Hepatocyte (in vitro differentiated cells): ENCODE data around the gene RNF17. TPM values are rescaled to one million over a fixed set of nuclear protein-coding genes. Genes with fewer than 3 reads are reported as not detected.

ENCODE experiments used
- DNase-seq: peaks from one replicate; pipeline ENCODE4 v3.0.0-alpha.2; 2016; ENCODE audit warnings: low spot score
- H2AFZ ChIP-seq: fragments of 200-600 bp; sonication (generic); 2 replicates; pipeline ENCODE4 v1.6.0; 2016; ENCODE audit warnings: antibody characterized with exemption, mild to moderate bottlenecking
- H3K27ac ChIP-seq: fragments of 200-600 bp; sonication (generic); 2 replicates; pipeline ENCODE4 v1.5.1; 2016; ENCODE audit warnings: mild to moderate bottlenecking
- H3K27me3 ChIP-seq: fragments of 200-600 bp; sonication (generic); 2 replicates; pipeline ENCODE4 v1.6.1; 2016
- H3K36me3 ChIP-seq: fragments of 200-600 bp; sonication (generic); replicated peaks from 2 replicates; pipeline ENCODE4 v1.5.1; 2016; ENCODE audit warnings: low read depth; ENCODE audit not compliant: insufficient read depth
- H3K4me1 ChIP-seq: fragments of 200-600 bp; sonication (generic); 2 replicates; pipeline ENCODE4 v1.5.1; 2016; ENCODE audit warnings: mild to moderate bottlenecking, moderate library complexity; ENCODE audit not compliant: insufficient read depth
- H3K4me2 ChIP-seq: fragments of 200-600 bp; sonication (generic); 2 replicates; pipeline ENCODE4 v1.6.0; 2016
- H3K4me3 ChIP-seq: fragments of 200-600 bp; sonication (generic); 2 replicates; pipeline ENCODE4 v1.5.1; 2016; ENCODE audit warnings: mild to moderate bottlenecking
- H3K79me2 ChIP-seq: fragments of 200-600 bp; sonication (generic); 2 replicates; pipeline ENCODE4 v1.6.0; 2017; ENCODE audit warnings: mild to moderate bottlenecking
- H3K9me2 ChIP-seq: fragments of 200-600 bp; sonication (generic); replicated peaks from 2 replicates; pipeline ENCODE4 v1.6.0; 2017; ENCODE audit warnings: mild to moderate bottlenecking; ENCODE audit not compliant: insufficient read depth
- H3K9me3 ChIP-seq: fragments of 200-600 bp; sonication (generic); 2 replicates; pipeline ENCODE4 v1.5.1; 2016; ENCODE audit warnings: low read depth, mild to moderate bottlenecking
- H4K20me1 ChIP-seq: fragments of 200-600 bp; sonication (generic); 2 replicates; pipeline ENCODE4 v1.6.0; 2016; ENCODE audit warnings: mild to moderate bottlenecking; ENCODE audit not compliant: insufficient read depth, poor library complexity, severe bottlenecking
- EZH2 ChIP-seq: fragments of 200-600 bp; sonication (generic); IDR thresholded peaks from 2 replicates; pipeline ENCODE4 v1.6.1; 2016; ENCODE audit warnings: antibody characterized with exemption, mild to moderate bottlenecking, borderline replicate concordance
- EZH2phosphoT487 ChIP-seq: fragments of 200-600 bp; sonication (generic); IDR thresholded peaks from one replicate; pipeline ENCODE4 v1.6.1; 2018; ENCODE audit warnings: antibody characterized with exemption, mild to moderate bottlenecking, low read depth, moderate library complexity; ENCODE audit not compliant: unreplicated experiment, severe bottlenecking
- WGBS: methylation state at CpG from one replicate; pipeline ENCODE4 v1.1.6; 2016; ENCODE audit warnings: low lambda C conversion rate; ENCODE audit errors: missing lambda C conversion rate; 5-methylcytosine and 5-hydroxymethylcytosine counted together
- polyA plus RNA-seq: library from polyadenylated mRNA; unstranded; fragments of >200 nt; fragmentation: Nextera tagmentation; extraction: Ambion mirVana; gene quantifications from 2 replicates; pipeline ENCODE4 v1.2.1, GENCODE V29; 2016
- total RNA-seq: library from RNA; depleted of rRNA; stranded (reverse); fragments of >200 nt; gene quantifications from 2 replicates; pipeline ENCODE4 v1.2.3, GENCODE V29; 2014
- TF ChIP-seq, protein P1 (sequence below): fragments of 200-600 bp; sonication (generic); IDR thresholded peaks from 2 replicates; pipeline ENCODE4 v1.5.1; 2016; ENCODE audit warnings: antibody characterized with exemption, mild to moderate bottlenecking; ENCODE audit not compliant: poor library complexity

The RNF17 gene
- total and polyA plus RNA-seq, 2 experiments from 2014 or later, result not detected

DNA sequence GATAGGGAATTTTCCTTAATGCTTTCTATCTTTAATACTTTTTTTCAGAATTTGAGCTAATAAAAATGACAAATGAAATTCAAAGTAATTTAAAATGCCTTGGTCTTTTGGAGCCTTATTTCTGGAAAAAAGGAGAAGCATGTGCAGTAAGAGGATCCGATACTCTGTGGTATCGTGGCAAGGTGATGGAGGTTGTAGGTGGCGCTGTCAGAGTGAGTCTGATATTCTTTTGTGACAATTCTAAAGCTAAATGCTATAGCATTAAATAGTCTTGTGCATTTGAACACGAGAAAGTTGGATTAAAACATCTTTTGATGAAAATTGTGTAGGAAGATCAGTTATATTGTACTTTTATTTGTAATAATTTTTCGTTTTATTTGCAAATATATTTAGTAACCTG, 95.0 kb downstream of the RNF17 start:
- H3K4me2 ChIP-seq, result no peak overlapping the region
- no peaks in the 10 kb centered on the region for H3K9me3 ChIP-seq
- no peaks in the 10 kb centered on the region for H3K9me2 ChIP-seq
- no peaks in the 10 kb centered on the region for H4K20me1 ChIP-seq
- no peak for DNase-seq
- H3K4me1 ChIP-seq, result no peaks in the 10 kb centered on the region
- H3K27me3 ChIP-seq, result no peaks in the 10 kb centered on the region
- no peak overlapping the region for H3K4me3 ChIP-seq
- H2AFZ ChIP-seq, result no peak overlapping the region
- no peaks in the 10 kb centered on the region for H3K79me2 ChIP-seq
- no peak overlapping the region for H3K27ac ChIP-seq
- 79% methylated on average over 5 of the region's 5 CpGs for WGBS
- TF ChIP-seq EZH2phosphoT487 (no peak), EZH2 (no peak)
- TF ChIP-seq, protein P1, sequence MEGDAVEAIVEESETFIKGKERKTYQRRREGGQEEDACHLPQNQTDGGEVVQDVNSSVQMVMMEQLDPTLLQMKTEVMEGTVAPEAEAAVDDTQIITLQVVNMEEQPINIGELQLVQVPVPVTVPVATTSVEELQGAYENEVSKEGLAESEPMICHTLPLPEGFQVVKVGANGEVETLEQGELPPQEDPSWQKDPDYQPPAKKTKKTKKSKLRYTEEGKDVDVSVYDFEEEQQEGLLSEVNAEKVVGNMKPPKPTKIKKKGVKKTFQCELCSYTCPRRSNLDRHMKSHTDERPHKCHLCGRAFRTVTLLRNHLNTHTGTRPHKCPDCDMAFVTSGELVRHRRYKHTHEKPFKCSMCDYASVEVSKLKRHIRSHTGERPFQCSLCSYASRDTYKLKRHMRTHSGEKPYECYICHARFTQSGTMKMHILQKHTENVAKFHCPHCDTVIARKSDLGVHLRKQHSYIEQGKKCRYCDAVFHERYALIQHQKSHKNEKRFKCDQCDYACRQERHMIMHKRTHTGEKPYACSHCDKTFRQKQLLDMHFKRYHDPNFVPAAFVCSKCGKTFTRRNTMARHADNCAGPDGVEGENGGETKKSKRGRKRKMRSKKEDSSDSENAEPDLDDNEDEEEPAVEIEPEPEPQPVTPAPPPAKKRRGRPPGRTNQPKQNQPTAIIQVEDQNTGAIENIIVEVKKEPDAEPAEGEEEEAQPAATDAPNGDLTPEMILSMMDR, result no peak
- H3K36me3 ChIP-seq, result no peaks in the 10 kb centered on the region

DNA sequence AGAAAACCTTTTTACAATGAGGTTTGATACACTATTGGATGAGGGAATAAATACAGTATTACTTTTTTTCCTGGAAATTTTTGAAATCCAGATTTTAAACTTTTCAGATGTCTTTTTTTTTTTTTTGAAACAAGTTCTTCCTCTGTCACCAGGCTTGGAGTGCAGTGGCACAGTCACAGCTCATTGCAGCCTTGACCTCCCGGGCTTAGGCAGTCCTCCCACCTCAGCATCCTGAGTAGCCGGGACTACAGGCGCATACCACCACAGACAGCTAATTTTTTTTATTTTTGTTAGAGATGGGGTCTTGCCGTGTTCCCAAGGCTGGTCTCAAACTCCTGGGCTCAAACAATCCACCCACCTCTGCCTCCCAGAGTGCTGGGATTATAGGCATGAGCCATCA, 96.8 kb downstream of the RNF17 start:
- no peaks in the 10 kb centered on the region for H3K9me2 ChIP-seq
- H3K36me3 ChIP-seq, result no peaks in the 10 kb centered on the region
- 77% methylated on average over 4 of the region's 4 CpGs for WGBS
- H2AFZ ChIP-seq, result no peak overlapping the region
- no peaks in the 10 kb centered on the region for H3K27me3 ChIP-seq
- no peaks in the 10 kb centered on the region for H3K79me2 ChIP-seq
- no peak for DNase-seq
- H3K4me3 ChIP-seq, result no peak overlapping the region
- H3K27ac ChIP-seq, result no peak overlapping the region
- TF ChIP-seq, protein P1, result no peak
- TF ChIP-seq EZH2phosphoT487 (no peak), EZH2 (no peak)
- no peaks in the 10 kb centered on the region for H4K20me1 ChIP-seq
- H3K4me1 ChIP-seq, result no peaks in the 10 kb centered on the region
- H3K9me3 ChIP-seq, result no peaks in the 10 kb centered on the region
- no peak overlapping the region for H3K4me2 ChIP-seq

DNA sequence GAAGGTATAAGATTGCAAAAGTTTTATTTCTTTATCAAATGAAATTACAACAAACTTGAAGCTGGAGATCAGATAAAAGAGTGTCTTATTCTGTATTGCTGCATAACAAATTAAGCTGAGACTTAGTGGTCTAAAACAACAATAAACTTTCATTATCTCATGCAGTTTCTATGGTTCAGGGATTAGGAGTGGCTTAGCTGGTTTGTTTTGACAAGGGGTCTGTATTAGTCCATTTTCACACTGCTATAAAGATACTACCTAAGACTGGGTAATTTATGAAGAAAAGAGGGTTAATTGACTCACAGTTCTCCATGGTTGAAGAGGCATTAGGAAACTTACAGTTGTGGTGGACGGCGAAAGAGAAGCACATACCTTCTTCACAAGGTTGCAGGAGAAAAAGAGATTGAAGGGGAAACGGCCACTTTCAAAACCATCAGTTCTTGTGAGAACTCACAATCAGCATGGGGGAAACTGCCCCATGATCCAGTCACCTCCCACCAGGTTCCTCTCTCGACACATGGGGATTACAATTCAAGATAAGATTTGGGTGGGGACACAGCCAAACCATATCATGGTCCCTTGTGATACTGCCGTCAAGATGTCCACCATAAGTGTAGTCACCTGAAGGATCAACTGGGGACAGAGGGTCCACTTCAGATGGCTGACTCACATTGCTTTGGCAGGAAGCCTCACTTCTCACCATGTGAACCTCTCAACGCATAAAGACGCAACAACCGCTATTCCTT, 97.8 kb downstream of the RNF17 start:
- no peaks in the 10 kb centered on the region for H3K79me2 ChIP-seq
- no peaks in the 10 kb centered on the region for H4K20me1 ChIP-seq
- no peak for TF ChIP-seq EZH2phosphoT487
- TF ChIP-seq, protein P1, result no peak
- no peaks in the 10 kb centered on the region for H3K9me3 ChIP-seq
- WGBS, result 79% methylated on average over 8 of the region's 8 CpGs
- H3K4me1 ChIP-seq, result no peaks in the 10 kb centered on the region
- no peaks in the 10 kb centered on the region for H3K27me3 ChIP-seq
- no peak overlapping the region for H3K27ac ChIP-seq
- DNase-seq, result no peak
- H3K4me2 ChIP-seq, result no peak overlapping the region
- no peak overlapping the region for H3K4me3 ChIP-seq
- no peaks in the 10 kb centered on the region for H3K36me3 ChIP-seq
- no peaks in the 10 kb centered on the region for H3K9me2 ChIP-seq
- H2AFZ ChIP-seq, result no peak overlapping the region
